ENCODE measurements around the gene GRK3.

GRK3 gene

DNA sequence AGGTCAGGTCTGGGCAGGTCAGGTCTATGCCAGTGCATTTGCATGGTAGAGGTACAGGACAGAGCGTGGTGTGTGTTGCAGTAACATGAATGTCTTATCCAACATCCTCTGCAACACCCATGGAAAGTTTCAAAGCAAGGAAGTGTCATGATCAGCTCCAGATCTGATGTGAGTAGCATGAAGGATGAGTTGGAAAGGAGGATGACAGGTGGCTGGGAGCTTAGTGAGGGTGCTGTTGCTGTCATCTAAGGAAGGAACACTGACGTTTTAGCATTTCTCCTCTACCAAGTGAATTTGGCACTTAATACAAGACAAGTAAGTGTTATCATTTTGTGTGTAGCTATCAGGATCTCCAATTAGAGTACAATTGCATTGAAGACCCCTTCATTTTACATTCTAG is 65.1 kb downstream of the GRK3 start:
- no peak for DNase-seq

DNA sequence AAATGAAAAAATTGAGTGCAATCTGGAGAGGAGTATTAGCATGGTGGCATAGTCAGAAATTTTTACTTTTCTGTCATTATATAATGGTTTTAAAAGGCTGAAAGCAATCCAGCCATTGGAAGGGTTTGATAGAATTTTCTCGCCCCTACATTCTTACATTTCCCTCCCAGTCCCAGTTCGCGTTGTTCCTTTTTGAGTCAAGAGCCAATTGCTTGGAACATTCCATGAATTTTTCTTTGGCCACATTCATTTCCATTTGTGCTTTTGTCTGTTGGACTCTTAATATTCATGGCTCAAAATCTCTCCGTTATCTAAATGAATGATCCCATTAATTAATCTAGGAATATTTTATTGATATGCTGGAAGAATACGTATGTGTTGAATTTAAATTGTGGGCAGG is 66.0 kb downstream of the GRK3 start:
- no peak for DNase-seq

DNA sequence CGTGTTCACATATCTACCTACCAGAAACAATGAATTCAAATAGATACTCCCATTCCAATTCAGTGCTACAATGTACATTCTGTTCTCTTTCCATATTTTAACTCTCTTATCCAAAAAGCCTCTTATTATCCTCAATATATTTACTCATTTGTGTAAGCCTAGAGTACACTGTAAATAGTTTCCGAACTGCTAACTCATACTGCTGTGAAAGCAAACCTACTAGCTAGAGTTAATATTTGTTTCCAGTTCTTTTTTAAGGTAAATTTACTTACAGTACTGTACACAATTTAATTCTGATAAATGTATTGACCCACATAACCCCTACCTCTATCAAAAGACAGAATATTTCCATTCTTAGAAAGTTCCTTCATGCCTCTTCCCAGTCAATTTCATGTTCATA is 71.8 kb downstream of the GRK3 start:
- no peak for DNase-seq

DNA sequence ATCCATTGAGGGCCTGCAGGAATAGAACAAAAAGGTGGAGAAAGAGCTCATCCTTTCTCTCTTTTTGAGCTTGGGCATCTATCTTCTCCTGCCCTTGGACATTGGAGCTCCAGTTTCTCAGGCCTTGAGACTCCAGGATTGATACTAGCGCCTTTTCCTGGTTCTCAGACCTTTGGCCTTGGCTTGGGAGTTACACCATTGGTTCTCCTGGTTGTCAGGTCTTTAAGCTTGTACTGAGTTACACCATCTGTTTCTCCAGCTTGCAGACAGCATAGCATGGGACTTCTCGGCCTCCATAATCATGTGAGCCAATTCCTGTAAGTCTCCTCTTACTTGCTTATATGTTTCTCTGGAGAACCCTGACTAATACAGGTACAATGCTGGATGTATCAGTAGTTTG is 72.6 kb downstream of the GRK3 start:
- no peak for DNase-seq

DNA sequence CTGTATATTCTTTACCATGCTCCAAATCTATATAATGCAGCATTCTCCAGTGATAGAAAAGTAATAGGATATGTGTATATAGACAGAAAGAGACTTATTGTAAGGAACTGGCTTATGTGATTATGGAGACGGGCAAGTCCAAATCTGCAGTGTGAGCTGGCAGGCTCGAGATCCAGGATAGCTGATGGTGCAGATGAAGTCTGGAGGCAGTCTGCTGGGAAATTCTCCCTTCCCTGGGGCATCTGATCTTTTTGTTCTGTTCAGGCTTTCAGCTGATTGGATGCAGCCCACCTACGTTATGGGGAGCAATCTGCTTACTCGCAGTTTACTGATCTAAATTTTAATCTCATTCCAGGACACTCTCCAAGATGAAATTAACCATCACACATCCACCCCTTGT is 73.2 kb downstream of the GRK3 start:
- no peak for DNase-seq

DNA sequence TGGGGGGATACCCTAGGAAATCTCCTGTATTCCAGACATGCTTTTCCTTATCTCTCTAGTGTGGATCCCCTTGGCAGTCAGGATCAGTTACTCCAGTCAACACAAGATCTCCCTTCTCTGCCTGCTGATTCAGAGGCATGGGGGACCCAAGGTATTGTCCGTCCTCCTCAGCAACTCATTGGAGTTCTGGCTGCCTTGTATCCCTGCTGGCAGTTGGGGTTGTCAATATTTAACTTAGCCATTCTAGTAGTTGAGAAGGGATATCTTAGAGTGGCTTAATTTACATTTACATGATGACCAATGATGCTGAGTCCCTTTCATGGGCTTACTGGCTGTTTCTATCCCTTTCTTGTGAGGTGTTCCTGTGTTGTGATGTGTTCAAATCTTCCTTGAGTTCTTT is 74.2 kb downstream of the GRK3 start:
- no peak for DNase-seq

DNA sequence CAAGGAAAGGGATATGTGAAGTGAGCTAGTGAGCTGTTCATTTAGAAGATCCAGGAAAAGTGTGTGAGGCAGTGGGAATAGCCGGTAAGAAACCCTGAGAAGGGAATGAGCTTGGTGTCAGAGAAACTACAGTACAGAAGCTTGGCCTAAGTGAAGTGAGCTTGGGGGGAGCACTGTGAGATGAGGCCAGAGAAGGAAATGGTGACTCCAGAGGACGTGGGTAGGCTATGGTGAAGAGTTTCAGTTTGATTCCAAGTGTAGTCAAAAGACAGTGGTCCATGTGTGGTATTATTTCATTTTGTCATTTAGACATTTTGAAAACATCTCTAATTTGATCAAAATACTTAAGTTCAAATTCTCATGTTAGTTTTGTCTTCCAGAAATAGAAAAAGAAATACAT is 77.2 kb downstream of the GRK3 start:
- no peak for DNase-seq

DNA sequence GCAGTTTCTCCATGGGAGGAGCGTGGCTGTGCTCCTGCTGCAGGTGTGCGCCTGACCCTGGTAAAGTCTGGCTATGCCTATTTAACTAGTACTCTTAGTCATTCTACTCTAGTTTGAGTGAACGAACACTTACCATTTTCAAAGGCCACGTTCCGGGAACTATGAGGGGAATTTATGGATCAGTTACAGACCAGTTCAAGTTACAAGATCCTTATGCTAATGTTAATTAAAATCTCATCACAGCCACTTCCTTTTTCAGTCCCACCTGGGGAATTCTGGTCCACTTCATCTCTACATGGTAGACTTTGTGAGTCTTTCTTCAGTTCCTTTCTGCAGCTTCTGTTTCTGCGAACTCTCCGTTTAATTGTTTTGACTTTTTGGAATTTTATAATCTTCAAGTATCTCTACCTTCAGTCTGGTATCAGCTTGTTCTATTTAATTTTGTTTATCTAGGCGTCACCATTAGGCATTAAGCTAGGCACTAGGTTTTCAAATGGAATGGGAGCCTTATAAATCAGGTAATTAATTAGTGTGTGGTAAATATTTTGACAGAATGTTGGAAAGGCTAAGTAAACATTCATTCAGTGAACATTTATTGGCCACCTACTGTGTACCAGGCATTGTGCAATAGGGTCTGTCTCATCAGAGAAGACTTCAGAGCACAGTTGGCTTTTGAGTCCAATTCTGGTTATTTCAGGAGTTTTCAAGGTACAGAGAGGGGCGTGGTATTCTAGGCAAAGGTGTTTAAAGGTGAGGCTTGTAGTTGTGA is 78.9 kb downstream of the GRK3 start:
- no peak for DNase-seq

DNA sequence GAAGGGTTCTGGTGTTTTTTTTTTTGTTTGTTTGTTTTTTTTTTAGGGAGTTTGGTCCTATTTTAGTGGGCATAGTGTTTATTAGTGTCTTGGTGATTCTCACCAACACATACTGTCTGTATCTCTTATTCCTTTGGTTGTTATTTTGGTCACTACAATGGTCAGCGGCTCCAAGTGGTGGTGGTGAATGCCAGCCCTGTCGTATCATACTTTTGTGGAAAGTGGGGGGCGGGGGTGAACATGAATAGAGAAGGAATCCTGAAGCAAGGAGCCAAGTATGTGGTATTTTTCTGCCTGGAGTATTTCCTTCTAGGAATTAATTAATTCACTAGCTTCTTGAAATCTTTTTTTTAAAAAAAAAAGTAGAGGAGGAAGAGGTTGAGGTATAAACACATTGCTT is 79.6 kb downstream of the GRK3 start:
- DNase-seq = no peak

DNA sequence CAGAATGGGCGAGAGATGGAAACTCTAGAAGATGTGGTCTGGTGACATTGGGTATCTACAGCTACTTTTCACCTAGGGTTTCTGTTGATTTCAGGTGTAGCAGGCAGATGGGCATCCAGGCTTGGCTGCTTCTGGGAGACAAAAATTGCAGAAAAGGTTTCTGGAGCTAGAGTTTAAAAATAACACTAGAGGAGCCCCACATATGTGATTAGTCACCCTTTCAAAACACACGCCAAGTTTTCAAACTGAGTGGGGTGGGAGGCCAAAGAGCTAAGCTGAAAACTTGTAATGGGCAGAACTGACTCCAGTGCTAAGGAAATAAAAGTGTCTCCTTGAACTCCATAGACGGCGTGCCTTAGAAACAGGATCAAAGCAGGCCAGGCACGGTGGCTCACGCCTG is 80.8 kb downstream of the GRK3 start:
- no peak for DNase-seq

DNA sequence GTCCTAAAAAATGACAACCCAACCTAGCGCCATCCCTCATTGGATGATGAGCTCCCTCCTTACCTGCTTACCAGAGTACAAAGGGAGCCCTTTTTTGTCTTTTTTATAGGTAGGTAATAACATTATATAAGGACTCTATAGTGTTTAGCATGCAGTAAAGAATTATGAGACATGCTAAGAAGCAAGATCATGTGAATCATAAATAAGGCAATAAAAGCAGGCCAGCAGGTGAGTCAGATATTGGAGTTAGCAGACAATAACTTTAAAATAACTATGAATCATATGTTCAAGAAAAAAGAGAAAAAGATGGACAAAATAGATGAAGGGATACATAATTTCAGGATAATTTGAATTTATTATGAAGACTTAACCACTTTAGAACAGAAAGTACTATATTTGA is 81.5 kb downstream of the GRK3 start:
- no peak for DNase-seq

DNA sequence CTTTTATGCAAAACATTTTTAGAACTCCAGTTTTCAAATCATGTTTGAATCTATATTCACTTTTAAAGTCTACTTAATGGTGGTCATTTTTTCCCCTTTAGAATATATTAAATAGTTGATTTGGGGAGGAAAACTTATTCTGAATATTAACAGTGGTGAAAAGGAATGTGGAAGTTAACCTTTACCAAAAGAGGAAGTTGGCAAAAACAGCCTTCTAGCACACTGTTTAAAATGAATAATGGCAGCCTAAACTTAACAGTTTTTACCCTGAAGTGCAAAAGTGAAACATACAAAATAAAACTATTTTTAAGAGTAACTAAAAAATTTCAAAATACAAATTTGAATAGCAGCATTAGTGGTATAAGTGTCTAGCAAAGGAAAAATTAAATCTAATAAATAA is 86.4 kb downstream of the GRK3 start:
- peak; percentile 64 to 81 for DNase-seq

DNA sequence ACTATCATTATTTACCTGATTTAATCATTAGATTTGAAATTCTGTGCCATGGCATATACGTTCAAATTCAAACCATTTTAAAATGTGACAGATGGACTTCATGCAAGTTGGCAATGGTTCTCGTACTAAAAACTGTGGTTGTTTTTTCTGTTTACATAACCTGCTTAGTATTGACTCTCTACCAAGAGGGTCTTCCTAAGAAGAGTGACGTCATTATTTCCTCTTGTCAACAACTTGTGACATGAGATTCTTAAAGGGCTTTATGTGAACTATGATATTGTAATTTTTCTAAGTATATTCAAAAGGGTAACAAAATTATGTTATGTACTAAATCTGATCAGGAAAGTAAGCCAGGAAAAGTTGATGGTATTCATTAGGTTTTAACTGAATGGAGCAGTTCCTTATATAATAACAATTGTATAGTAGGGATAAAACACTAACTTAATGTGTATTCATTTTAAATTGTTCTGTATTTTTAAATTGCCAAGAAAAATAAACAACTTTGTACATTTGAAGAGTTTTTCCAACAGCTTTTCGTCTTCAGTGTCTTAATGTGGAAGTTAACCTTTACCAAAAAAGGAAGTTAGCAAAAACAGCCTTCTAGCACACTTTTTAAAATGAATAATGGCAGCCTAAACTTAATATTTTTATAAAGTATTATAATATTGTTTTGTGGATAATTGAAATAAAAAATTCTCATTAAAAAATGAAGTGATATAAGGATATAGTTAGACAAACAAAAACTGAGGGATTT is 87.0 kb downstream of the GRK3 start:
- peak; percentile 12 to 14 for DNase-seq

DNA sequence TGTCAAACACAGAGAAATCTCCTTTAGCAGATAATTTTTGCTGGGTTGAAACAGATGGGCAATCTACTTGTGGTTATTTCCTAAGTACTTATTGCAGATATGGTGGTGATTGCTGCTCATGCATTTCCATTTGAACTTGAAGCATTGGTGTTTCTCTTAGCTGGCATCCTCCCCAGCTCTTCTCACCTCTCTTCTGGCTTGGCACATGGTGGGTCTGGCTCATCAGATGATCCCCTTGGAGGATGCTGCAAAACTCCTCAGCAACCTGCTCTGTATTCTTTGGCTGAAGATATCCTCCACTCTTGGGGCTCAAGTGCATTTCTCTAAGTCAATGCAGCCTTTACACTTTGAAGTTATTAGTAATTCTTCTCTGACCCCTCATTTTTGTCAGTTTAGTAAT is 90.2 kb downstream of the GRK3 start:
- DNase-seq = no peak

DNA sequence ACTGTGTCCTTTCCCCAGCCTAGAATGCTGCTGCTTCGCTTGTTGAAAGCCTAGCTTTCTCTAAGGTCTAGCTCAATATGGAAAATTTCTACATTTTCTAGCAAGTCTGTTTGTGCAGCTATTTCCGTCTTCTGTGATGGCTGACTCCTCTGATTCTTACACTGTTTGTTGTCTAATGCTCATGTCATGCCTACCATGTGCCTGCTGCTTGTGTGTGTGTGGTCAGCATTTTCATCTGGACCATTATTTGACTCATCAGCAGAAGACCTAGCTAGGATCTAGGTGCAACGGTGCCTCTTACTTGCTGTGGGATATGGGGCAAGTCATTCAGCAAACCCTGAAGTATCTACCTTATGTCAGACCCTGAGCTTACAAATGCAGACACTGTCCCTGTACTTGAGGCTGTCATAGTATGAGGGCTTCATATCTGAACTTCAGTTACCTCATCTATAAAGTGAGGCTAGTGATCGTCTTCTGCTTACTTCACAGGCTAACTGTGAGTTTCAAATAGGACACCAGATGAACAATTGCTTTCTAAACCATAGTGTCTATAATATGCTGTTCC is 91.0 kb downstream of the GRK3 start:
- no peak for DNase-seq

DNA sequence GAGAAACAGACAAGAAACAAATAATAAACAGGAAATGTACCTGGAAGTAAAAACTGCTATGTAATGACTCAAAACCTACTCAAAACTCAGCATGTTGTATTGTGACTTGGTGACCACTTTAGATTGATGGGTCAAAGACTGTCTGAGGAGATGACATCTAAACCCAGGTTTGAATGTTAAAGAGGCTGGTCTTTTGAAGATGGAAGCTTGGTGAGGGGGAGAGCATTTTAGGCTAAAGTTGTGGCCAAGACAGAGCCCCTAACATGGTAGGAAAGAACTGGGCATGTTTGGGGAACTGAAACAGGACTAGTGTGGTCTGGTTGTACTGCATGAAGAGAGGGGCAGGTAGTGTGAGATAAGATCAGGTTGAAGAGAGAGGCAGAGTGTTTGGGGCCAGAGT is 92.2 kb downstream of the GRK3 start:
- no peak for DNase-seq

DNA sequence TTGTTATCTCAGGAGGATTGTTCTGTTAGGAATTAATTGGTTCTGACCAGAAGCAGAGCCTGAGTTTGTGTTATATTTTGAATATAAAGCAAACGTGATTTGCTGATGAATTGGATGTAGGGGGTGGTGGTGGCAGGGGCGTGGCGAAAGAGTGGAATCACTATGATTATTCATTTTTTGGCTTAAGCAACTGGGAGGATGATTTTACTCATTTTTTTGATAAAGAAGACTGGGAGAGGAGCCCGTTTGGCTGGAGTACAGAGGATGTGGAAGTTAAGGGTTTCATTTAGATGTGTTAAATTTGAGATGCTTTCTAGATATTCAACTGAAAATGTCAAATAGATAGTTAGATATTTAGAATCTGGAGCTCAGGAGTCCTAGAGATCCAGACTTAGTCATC is 94.2 kb downstream of the GRK3 start:
- no peak for DNase-seq

DNA sequence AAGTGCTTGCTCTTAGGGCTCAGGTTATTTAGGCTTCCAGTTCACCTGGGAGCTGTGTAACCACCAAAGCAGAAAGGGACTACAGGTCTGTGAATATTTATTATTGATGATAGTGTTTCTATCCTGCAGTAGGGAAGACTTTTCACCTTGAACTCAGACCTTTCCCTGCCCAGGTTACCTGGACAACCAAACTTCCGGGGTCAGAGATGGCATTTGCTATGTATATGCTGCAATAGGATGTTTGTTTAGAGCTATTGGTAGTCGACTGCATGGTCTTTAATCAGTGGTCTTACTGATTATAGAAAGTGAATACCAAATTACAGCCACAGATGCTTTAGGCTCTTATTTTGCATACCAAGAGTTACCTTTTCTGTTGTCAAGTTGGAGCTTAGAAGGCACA is 94.9 kb downstream of the GRK3 start:
- no peak for DNase-seq

DNA sequence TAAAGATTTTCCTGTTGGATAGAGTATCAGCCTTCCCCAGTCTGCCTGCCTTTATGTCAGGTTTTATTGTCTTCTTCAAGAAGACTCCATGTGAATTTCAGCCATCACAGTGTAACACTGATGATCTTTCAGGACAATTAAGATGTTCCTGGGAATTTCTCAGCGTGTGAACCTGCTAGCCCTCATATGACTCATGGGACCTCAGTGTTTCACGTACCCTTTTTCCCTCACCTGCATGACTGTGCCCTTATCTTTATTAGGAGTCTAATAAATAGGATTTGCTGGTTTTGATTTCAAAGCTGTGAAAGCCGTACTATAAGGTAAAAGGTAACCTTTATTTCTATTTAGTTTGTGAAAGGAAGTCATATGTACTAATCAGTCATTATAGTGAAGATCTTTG is 95.9 kb downstream of the GRK3 start:
- DNase-seq = no peak

DNA sequence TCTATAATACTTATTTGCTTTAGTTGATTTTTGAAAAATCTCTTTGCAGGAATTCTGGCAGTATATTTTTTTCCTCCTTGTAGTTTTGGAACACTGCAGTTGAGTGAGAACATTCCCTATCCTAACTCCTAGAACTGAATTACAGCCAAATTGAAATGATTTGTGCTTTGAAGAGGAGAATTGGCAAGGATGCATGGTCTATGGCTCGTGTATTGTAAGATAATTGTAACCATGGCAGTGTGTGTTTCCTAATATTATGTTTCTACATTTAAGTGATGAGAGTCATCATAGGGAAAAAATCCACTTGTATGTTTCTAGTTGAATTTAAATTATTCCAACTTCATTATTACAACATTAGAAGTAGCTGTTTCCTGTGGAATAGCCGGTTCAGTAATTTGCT is 96.6 kb downstream of the GRK3 start:
- DNase-seq = no peak

DNA sequence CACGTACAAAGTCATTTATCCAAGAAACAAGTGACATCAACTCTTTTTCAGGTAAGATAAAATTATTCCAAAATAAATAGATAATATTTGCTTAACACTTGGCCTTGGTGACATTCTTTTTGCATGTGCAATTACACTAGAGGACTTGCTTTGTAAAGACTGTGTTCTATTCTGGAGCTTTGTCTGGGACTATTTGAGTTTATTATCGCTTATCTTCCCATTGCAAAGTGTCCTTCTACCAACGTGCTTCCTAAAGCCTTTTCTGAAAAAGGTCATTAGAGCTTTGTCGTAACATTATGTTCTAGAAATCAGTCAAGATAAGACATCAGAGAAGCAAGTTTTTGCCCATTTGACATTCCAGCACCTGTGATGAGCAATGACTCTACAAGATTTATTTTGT is 99.2 kb downstream of the GRK3 start:
- no peak for DNase-seq

DNA sequence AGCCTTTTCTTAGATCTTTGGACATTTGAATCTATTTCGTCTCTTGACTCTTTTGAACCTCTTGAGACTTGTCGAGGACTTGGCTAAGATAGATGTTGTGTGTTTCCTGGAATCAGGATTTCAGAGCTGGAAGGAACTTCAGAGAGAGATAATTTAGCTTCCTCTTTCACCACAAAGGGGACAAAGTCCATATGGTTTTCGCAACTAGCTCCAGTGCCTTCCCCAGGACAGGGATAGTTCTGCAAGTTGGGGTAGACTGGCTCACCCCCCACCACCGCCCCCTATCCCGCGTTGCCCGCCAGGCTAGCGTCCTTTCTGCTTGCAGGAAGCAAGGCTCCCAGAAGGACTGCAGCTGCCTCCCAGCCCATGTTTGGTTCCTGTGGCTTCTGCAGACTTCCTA is 101.8 kb downstream of the GRK3 start:
- peak; percentile 70 to 82 for DNase-seq

DNA sequence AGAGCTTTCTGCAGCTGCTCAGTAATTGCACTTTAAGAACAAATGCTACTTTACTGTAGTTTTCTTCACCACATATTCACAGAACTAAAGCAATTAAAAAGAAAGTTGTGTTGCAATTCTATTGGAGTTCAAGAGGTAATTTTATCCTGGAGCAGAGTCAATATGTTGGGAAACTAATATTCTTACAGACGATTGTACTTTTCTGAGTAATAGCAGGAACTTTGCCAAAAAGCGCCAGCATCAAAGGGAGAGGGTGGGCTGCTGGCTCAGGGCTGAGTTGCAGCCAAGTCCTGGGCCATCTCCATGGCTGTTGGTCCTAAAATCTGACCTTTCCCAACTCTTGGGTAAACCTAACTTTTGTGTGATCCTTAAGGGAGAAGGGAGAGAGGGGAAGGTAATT is 104.0 kb downstream of the GRK3 start:
- no peak for DNase-seq

DNA sequence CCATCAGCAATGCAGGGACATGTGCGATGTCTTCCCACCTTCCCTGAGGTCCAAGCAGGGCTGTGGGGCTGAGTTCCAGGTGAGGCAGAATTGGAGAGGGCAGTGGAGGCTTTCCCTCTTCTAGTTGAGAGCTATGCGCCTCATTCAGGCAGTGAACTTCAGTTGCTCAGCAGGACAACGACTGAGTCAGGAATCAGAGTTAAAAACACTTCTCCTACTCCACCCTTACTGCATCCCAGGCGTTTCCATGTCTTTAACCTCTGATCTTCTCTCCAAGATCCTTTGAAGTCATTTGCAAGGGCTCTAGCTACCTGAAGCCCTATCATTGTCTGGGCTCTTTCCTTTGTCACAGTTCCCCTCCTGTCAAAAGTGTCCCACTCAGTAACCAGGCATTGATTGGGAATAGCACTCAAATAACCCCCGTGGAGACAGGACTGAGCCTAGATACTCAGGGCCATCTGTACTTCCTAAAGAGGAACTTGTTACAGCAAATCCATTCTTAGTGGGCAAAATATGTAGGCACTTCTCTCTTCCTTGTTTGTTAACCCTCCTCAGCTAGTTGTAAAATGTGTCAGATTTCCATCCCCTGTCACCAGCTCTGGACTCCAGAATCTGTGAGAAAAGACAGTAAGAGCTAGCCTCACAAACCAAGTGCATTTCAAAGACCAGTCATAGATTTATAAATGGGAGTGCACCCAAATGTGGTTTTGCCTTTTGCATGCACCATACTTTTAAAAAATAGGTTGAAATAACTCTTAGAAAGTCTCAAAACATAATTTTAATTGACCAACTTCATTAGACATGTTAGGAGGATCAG is 105.0 kb downstream of the GRK3 start:
- DNase-seq = peak; percentile 63 to 71
